ENCODE data around the gene AOPEP. TPM values are rescaled to one million over a fixed set of nuclear protein-coding genes. Genes with fewer than 3 reads are reported as not detected.
A peak's percentile ranks its signal among the peaks of the same experiment; 100 is the strongest.

Gene AOPEP
- total and polyA plus RNA-seq, 2 donors (not counting 1 experiment from before 2014, with no cell fraction given), result 66.1 to 94.1 TPM

GRCh38 chr9:94720846-94721549 lies 5.5 kb upstream of the AOPEP start:
- no peak overlapping the region for H3K4me2 ChIP-seq (ENCODE audit: extremely low read depth, insufficient read depth, low read length)
- H3K36me3 ChIP-seq (ENCODE audit: control insufficient read depth, insufficient read depth, low read length), result no peaks in the 10 kb centered on the region
- no peak overlapping the region for H3K4me3 ChIP-seq (replicated peaks in 1 of 4; ENCODE audit: control extremely low read depth in 1 of 4, insufficient read depth in 1 of 4, low read depth in 3 of 4, low read length in 4 of 4)
- H4K20me1 ChIP-seq (ENCODE audit: control insufficient read depth, extremely low read depth, insufficient read depth, low read length), result no peaks in the 10 kb centered on the region
- H3K27me3 ChIP-seq (ENCODE audit: control insufficient read depth, insufficient read depth, low read length), result peaks cover 2% of the 10 kb centered on the region
- H3K9ac ChIP-seq (ENCODE audit: insufficient read depth, low read length), result no peak overlapping the region
- no peak overlapping the region for H2AFZ ChIP-seq (ENCODE audit: low read length)
- no peaks in the 10 kb centered on the region for H3K79me2 ChIP-seq (ENCODE audit: control insufficient read depth, insufficient read depth, low read length)
- H3K4me1 ChIP-seq (ENCODE audit: control insufficient read depth, extremely low read depth, insufficient read depth, low read length), result no peaks in the 10 kb centered on the region
- no peak for DNase-seq (ENCODE audit: low read depth in 2 of 2)
- no peaks in the 10 kb centered on the region for H3K9me3 ChIP-seq (ENCODE audit: control insufficient read depth, insufficient read depth, low read depth, low read length)
- H3K27ac ChIP-seq (ENCODE audit: insufficient read depth, low read length), result no peak overlapping the region
- TF ChIP-seq EZH2 (IDR thresholded peaks at IDR 0.05; ENCODE audit: low read length, missing control alignments), result no peak
- TF ChIP-seq CTCF (conservative IDR thresholded peaks at IDR 0.05 in 1 of 2, IDR thresholded peaks at IDR 0.05 in 1 of 2; ENCODE audit: low read depth in 1 of 2, low read length in 2 of 2), result no peak

- Histone ChIP-seq H3K27ac (ENCODE audit: insufficient read depth, low read length) (no peak overlapping the region), H3K9me3 (ENCODE audit: control insufficient read depth, insufficient read depth, low read depth, low read length) (no peaks in the 10 kb centered on the region), H4K20me1 (ENCODE audit: control insufficient read depth, extremely low read depth, insufficient read depth, low read length) (no peaks in the 10 kb centered on the region), H3K9ac (ENCODE audit: insufficient read depth, low read length) (no peak overlapping the region), H3K79me2 (ENCODE audit: control insufficient read depth, insufficient read depth, low read length) (peaks cover 2% of the 10 kb centered on the region), H2AFZ (ENCODE audit: low read length) (no peak overlapping the region), H3K4me2 (ENCODE audit: extremely low read depth, insufficient read depth, low read length) (no peak overlapping the region), H3K4me1 (ENCODE audit: control insufficient read depth, extremely low read depth, insufficient read depth, low read length) (no peaks in the 10 kb centered on the region), H3K36me3 (ENCODE audit: control insufficient read depth, insufficient read depth, low read length) (no peaks in the 10 kb centered on the region), H3K4me3 (replicated peaks in 1 of 4; ENCODE audit: control extremely low read depth in 1 of 4, insufficient read depth in 1 of 4, low read depth in 3 of 4, low read length in 4 of 4) (no peak overlapping the region), H3K27me3 (ENCODE audit: control insufficient read depth, insufficient read depth, low read length) (no peaks in the 10 kb centered on the region)
- TF ChIP-seq CTCF (conservative IDR thresholded peaks at IDR 0.05 in 1 of 2, IDR thresholded peaks at IDR 0.05 in 1 of 2; ENCODE audit: low read depth in 1 of 2, low read length in 2 of 2) (no peak), EZH2 (IDR thresholded peaks at IDR 0.05; ENCODE audit: low read length, missing control alignments) (no peak)
- DNase-seq (ENCODE audit: low read depth in 2 of 2), result no peak
Measured at GRCh38 chr9:94721754-94722153, 4.7 kb upstream of the AOPEP start.

- no peak overlapping the region for H3K9ac ChIP-seq (ENCODE audit: insufficient read depth, low read length)
- no peaks in the 10 kb centered on the region for H3K9me3 ChIP-seq (ENCODE audit: control insufficient read depth, insufficient read depth, low read depth, low read length)
- TF ChIP-seq EZH2 (IDR thresholded peaks at IDR 0.05; ENCODE audit: low read length, missing control alignments), result no peak
- TF ChIP-seq CTCF (conservative IDR thresholded peaks at IDR 0.05 in 1 of 2, IDR thresholded peaks at IDR 0.05 in 1 of 2; ENCODE audit: low read depth in 1 of 2, low read length in 2 of 2), result no peak
- no peak for DNase-seq (ENCODE audit: low read depth in 2 of 2)
- no peak overlapping the region for H3K4me2 ChIP-seq (ENCODE audit: extremely low read depth, insufficient read depth, low read length)
- H3K79me2 ChIP-seq (ENCODE audit: control insufficient read depth, insufficient read depth, low read length), result peaks cover 15% of the 10 kb centered on the region
- H3K27ac ChIP-seq (ENCODE audit: insufficient read depth, low read length), result no peak overlapping the region
- H3K4me3 ChIP-seq (replicated peaks in 1 of 4; ENCODE audit: control extremely low read depth in 1 of 4, insufficient read depth in 1 of 4, low read depth in 3 of 4, low read length in 4 of 4), result no peak overlapping the region
- H2AFZ ChIP-seq (ENCODE audit: low read length), result peak overlapping the region; percentile 74
- H3K36me3 ChIP-seq (ENCODE audit: control insufficient read depth, insufficient read depth, low read length), result no peaks in the 10 kb centered on the region
- H3K4me1 ChIP-seq (ENCODE audit: control insufficient read depth, extremely low read depth, insufficient read depth, low read length), result no peaks in the 10 kb centered on the region
- no peaks in the 10 kb centered on the region for H4K20me1 ChIP-seq (ENCODE audit: control insufficient read depth, extremely low read depth, insufficient read depth, low read length)
- no peaks in the 10 kb centered on the region for H3K27me3 ChIP-seq (ENCODE audit: control insufficient read depth, insufficient read depth, low read length)
Measured at GRCh38 chr9:94725293-94725692, 1.2 kb upstream of the AOPEP start.
